ENCODE measurements around the gene HIF1A. TPM values are rescaled to one million over a fixed set of nuclear protein-coding genes. Genes with fewer than 3 reads are reported as not detected.

Gene HIF1A
- total RNA-seq, 4 donors from 2014 or later, result 137 to 295 (median 158) TPM

- H3K27ac ChIP-seq, result peak overlapping the region in 2 of 3 donors; percentile 57 to 71
- TF ChIP-seq CTCF (IDR thresholded peaks at IDR 0.05), result no peak
- intact Hi-C loops (cut with DNase I), result no loop called here
- H3K4me3 ChIP-seq (replicated peaks in 1 of 3), result no peak overlapping the region
- peaks cover 64% of the 10 kb centered on the region in 2 donors for H3K4me1 ChIP-seq
- H3K27me3 ChIP-seq, result no peaks in the 10 kb centered on the region
- no peak for DNase-seq
- no peaks in the 10 kb centered on the region for H3K36me3 ChIP-seq
- no peaks in the 10 kb centered on the region for H3K9me3 ChIP-seq
- 64 to 73% methylated on average over 4 of the region's 4 CpGs for WGBS, 2 donors
Measured at GRCh38 chr14:61713724-61714437, 18.6 kb downstream of the HIF1A start.

- TF ChIP-seq POLR2A (IDR thresholded peaks at IDR 0.05), result no peak
- Histone ChIP-seq H3K4me1 (peaks cover 59% of the 10 kb centered on the region in 2 donors), H3K27ac (peak overlapping the region in 2 of 3 donors; percentile 2 to 7), H3K36me3 (peaks cover 0 to 3% of the 10 kb centered on the region in 2 donors), H3K27me3 (no peaks in the 10 kb centered on the region), H3K4me3 (replicated peaks in 1 of 3) (no peak overlapping the region), H3K9me3 (no peaks in the 10 kb centered on the region)
- WGBS, 2 donors, result 67 to 92% methylated on average over 1 of the region's 1 CpG
- intact Hi-C loops (cut with DNase I), result no loop called here
- no peak for DNase-seq
Measured at GRCh38 chr14:61716956-61717355, 21.6 kb downstream of the HIF1A start.

GRCh38 chr14:61718039-61718438 lies 22.7 kb downstream of the HIF1A start:
- DNase-seq, result no peak
- Histone ChIP-seq H3K27ac (no peak overlapping the region), H3K36me3 (peaks cover 0 to 9% of the 10 kb centered on the region in 2 donors), H3K4me3 (replicated peaks in 1 of 3) (no peak overlapping the region), H3K9me3 (no peaks in the 10 kb centered on the region), H3K27me3 (no peaks in the 10 kb centered on the region), H3K4me1 (peaks cover 48 to 51% of the 10 kb centered on the region in 2 donors)
- intact Hi-C loops (cut with DNase I), result no loop called here
- no peak for TF ChIP-seq POLR2A (IDR thresholded peaks at IDR 0.05)
- TF ChIP-seq CTCF (IDR thresholded peaks at IDR 0.05), result no peak
- 88 to 98% methylated on average over 2 of the region's 2 CpGs for WGBS, 2 donors

GRCh38 chr14:61719344-61720293 lies 24.3 kb downstream of the HIF1A start:
- H3K4me1 ChIP-seq, result peaks cover 32 to 35% of the 10 kb centered on the region in 2 donors
- intact Hi-C loops (cut with DNase I), result no loop called here

More at GRCh38 chr14:61719344-61720293, 24.3 kb downstream of the HIF1A start:
- Histone ChIP-seq H3K27me3 (no peaks in the 10 kb centered on the region), H3K9me3 (no peaks in the 10 kb centered on the region), H3K4me3 (replicated peaks in 1 of 3) (no peak overlapping the region), H3K36me3 (peaks cover 2 to 15% of the 10 kb centered on the region in 2 donors), H3K27ac (peak overlapping the region in 2 of 3 donors; percentile 37 to 58)
- no peak for TF ChIP-seq CTCF (IDR thresholded peaks at IDR 0.05)
- TF ChIP-seq POLR2A (IDR thresholded peaks at IDR 0.05), result no peak
- DNase-seq, result no peak
- WGBS, 2 donors, result 72 to 73% methylated on average over 5 of the region's 5 CpGs

Measured in thyroid gland (tissue), 4 donors.